Raji (cell line): Measurements from ENCODE around the gene SERAC1.

Experiments
- POLR2A ChIP-seq: IDR thresholded peaks from 2 replicates; pipeline ENCODE4 v1.6.1; 2011; ENCODE audit warnings: low read depth, low read length, control low read depth; ENCODE audit not compliant: insufficient read depth

SERAC1 gene

DNA sequence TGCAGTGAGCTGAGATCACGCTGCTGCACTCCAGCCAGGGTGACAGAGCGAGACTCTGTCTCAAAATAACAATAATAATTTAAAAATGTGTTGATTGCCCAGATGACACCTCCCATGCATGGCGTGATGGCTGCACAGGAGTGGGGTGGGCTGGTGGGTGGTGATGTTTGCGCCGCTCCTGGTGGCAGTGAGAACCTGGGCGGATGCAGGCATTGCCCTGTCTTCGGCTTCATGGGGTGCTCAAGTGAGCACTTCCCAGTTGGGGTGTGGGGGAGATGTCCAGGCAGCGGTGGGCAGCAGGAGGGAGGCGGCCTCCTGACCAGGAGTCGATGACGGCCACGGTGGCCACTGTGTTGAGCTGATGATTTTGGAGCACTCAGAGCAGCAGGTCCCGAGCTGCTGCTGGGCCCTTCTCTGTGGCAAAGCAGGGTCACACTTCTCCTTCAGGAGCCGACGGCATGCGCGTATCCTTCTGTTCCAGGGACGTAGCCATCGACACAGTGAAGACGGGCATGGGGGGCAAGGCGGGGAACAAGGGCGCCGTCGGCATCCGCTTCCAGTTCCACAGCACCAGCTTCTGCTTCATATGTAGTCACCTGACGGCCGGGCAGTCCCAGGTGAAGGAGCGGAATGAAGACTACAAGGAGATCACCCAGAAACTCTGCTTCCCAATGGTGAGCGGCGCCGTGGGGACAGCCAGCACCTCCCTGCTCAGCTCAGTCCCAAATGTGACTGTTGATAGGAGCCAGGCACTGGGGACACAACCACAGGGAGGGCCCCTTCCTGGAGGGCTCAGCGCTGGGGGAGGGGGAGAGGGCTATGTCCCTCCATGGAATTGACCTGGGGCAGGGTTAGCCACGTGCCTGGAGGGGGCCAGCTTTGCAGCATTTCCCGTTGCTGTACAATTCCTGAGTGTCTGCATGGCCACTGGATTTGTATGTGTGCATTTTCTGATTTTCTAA, 96.7 kb downstream of the SERAC1 start:
- TF ChIP-seq POLR2A: no peak

DNA sequence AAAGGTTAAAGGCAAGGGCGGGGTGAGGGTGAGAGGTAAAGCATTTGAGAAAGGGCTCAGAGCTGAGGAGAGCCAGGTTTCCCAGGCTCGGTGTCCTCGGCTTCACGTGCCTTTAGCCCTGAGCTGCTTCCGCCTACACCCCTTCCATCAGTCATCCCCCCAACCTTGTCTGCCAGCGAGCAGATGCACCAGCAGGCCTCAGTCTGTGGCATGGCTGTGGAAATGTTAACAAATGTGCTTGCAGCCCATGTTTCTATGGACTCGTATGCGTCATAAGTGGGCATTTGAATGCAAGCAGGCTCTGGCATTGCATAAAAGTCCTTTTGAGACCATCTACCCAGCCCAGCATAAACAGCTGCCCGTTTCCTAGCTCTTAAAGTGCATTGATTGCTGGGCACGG, 97.5 kb downstream of the SERAC1 start:
- TF ChIP-seq POLR2A: no peak

DNA sequence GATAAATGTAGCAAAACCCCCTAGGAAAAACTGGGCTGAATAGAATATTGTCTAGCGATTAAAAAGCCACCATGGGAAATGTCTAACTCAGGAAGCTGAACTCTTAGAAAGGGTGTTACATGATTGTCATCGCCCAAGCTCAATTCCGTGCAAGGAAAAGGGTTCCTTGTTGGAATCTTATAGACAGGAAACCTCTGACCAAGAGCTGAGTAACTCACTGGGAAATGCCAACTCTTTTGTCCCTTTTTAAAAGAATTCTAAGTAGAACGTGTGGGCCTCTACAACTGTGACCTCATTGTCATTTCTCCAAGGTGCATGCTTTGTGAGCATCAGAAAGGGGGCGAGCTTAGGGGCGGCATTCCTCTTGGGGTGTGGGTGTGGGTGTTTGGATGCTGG, 98.3 kb downstream of the SERAC1 start:
- TF ChIP-seq POLR2A: no peak

DNA sequence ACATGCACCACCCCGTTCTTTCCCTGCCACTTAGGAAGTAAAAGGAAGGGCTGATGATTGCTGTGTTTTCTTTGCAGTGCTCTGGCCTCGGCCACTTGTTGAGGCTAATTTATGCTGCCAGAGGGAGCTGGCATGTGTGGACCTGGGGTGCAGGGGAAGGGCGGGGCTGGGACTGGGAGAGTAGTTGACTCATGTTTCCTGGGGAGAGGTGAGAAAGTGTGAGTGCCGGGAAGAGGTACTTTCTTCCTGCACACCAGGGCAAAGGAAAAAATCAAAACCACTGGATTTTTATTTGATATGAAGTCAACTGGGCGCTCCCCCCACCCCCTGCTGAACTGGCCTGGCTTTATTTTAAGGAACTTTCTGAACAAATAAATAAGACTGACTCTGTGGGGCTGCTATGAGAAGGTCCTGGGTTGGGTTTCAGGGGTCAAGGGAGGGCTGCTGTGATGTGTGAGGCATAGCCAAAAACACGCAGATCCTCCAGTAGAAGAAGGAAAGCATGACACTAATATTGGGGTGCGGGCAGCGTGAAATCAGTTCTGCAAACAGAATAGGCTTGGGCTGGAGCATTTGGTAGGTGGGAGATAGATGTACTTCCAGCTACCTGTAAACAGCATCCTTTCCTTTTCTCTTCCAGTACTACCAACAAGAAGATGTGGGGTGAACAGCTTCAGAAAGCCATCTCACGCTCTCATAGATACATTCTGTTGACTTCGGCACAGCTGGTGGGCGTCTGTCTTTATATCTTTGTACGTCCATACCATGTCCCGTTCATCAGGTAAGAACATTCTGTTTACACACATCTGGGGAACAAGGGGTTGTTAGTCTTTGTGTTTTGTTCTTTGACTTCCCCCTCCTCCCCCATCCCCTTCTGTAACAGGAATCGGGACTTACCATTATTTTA, 98.9 kb downstream of the SERAC1 start:
- TF ChIP-seq POLR2A: no peak

DNA sequence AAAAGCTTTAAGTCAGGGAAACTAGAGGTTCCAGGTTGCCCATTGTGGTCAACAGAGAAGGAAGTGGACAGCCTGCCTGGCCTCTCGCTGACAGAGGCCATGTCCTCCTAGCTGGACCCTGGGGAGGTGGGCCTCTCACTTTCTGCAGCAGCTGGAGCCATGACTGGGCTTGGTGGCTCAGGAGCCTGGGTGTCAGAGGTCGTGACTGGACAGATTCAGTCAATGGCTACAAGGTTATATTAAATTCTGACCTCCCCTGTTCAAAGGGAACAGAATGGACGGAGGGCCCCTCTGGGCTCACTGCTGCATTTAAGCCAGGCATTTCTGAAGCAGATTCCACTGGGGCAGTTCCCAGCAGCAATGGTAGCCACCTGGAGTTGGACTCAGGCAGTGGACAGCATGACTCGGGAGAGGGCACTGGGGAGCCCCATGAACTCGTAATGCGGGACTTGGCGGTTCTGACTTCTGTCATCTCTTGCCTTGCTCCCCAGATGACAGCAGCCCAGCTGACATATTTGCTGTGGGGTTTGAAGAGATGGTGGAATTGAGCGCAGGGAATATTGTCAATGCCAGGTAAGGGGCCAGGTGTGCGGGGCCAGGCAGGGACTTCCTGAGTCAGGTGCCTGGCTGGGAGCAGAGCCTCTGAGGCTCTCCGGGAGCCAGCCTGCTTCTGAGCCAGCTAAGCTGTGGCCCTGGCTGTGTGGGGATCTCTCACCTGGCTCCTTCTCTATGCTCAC, 99.7 kb downstream of the SERAC1 start:
- TF ChIP-seq POLR2A: no peak

DNA sequence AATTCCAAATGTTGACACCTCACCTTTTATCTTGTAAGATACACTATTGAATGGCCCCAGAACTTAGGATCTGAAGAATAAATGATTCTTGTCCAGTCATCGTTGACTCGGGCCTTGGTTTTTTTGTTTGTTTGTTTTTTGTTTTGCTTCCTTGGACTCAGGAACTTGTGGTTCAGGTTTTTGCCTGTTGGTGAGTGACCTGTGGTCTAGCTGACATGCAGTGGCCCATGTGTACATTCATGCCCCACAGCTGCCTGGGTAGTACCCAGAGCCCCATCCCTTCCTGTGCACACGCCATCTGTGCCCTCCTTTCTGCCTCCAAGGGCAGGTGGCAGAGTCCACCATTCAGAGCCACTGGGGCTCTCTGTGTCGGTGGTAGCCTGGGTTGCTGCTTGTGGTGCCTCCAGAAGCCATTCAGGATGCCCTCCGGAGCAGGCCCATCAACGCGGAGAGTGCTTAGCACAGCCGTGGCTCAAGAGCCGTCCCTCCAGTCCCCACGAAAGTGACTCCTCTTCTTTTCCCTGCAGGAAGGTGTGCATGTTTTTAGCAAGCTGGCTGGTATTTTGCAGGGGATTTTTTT, 100.5 kb downstream of the SERAC1 start:
- no peak for TF ChIP-seq POLR2A

DNA sequence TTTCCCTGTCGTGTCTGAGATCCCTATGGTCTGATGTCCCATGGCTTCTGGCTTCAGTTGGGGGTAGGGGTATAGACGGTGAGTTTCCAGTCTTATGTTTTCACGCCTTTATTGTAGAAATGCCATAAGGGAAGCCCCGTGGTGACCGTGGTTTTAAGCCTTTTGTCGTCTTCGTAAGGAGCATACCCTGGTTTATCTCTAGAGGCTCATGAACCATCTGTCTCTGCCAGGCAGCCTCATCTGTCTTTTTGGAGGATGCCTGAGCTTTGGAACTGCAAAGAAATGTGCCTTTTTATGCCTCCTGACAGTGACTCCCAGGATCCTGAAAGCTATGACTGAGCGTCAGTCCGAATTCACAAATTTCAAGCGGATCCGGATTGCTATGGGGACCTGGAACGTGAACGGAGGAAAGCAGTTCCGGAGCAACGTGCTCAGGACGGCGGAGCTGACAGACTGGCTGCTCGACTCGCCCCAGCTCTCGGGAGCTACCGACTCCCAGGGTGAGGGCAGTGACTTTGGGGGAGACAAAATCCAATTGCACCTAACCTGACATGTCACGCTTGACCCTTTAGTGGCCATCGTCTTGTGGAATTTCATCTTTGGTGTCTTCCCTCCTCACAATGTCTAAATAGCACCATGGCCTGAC, 101.8 kb downstream of the SERAC1 start:
- TF ChIP-seq POLR2A: no peak

DNA sequence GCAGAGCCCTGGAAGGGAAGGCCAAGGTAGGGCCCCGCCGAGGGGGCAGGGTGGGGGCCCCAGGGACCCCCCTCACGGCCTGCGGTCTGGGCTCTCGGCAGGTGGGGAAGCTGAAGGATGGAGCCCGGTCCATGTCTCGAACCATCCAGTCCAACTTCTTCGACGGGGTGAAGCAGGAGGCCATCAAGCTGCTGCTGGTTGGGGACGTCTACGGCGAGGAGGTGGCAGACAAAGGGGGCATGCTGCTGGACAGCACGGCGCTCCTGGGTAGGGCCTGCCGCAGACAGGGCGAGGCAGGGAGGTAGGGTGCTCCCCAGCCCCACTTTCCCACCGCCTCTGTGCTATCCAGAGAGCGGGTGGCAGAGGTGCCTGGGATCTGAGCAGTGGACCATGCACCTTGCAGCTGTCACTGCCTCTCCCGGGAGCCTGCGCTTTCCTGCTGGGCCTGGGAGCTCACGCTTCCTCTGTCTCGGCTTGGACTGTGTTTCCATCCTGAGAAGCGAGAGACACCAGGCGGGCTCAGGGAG, 103.3 kb downstream of the SERAC1 start:
- TF ChIP-seq POLR2A: no peak

DNA sequence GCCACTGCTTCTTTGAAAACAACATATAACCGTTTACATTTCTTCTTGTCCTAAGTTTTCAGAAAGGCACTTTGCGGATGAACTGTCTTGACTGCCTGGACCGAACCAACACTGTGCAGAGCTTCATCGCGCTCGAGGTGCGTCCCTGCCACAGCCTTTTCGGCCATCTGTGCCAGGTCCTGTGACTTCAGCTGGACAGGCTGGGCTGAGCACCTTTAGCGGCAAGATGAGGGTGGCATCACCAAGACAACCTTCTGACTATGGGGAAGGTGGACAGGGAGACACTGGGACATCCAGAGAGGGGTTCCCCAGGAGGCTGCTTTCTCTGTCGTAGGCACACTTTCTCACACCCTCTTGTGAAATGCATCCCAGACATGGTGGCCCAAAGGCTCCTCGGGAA, 104.3 kb downstream of the SERAC1 start:
- TF ChIP-seq POLR2A: no peak

DNA sequence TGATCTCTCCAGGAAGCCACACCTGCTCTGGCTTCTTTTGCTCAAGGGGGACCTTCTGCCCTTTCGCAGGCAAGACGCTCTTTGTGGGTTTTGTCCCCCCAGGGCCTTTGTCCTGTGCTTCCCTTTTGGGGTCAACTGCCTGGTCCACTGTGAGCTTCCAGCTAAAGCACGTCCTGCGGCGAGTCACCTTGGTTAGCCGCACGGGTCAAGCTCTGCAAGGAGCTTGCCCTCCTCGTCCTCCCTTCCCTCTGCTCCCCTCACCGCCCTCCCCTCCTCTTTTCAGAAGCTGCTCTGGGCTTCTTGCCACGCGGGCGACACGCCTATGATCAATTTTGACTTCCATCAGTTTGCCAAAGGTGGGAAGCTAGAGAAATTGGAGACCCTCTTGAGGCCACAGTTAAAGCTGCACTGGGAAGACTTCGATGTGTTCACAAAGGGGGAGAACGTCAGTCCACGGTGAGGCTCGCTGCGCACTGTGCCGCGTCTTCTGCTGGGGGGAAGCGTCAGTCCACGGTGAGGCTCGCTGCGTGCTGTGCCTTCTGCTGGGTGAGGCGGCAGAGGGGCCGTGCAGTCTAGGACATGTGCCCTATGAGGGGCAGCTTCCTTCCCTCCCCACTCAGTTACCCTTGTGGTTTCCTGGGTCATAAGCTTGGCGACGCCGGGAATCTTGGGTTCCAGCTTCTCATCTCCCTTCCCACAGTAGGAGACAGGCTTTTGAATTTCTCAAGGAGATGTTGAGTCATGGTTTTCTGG, 106.2 kb downstream of the SERAC1 start:
- no peak for TF ChIP-seq POLR2A

DNA sequence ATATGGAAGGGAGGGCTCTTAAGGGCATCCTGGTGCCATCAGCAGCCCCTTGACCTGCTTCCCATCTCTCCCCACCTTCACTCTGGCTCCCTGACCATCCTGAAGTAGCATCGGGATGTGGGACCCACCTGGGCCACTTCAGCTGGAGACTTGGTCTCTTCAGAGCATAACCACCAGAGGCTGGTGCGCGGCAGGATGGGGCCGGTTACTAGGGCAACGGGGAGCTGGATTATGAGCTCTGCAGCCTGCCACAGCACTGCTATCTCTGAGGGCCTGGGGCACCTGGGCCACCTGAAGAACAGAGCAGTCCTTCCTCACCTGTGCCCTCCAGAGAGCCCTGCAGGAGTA, 106.7 kb downstream of the SERAC1 start:
- TF ChIP-seq POLR2A: no peak

DNA sequence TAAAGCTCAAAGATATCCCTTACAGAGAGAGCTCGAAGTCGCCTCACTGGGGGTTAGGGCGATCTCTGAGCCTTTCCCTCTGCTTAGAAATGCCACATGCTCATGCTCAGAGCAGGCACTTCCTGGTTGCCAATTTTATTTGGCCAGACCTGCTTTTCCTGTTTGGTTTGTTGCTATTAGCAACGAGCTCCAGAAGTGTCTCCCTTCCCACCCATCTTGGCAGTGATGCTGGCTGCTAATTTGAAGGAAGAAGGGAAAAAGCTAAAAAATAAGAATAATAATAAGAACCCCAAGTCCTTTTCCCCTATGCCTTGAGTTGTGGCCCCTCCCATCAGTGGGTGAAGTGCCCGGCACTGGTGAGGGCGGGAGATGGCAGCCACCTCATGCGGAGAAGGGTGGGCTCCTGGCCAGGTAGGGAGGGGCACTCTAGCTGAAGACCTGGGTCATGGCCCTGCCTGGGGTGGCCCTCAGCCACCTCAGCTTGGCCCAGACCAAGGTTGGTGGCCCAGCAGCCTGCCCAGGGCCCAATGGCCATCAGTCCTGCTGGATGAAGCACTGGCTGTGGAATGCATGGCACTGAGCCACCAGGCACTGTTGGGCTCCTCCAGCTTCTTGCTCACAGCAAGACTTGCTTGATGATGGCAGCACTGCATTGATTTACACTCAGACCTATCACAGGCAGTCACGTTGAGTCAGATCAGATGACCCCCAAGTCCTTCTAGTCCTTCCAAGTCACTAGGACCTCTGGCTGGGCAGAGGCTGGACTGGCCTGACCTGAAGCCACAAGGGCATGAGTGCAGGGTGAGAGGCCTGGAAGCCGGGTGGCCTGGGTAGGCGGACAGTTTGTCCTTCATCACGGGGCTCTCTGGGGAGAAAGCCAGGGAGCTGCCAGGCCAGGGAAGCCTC, 107.4 kb downstream of the SERAC1 start:
- TF ChIP-seq POLR2A: no peak
